Mesenchymal stem cell (in vitro differentiated cells and primary cell): ENCODE results near the gene IMPDH2.
A peak's percentile ranks its signal among the peaks of the same experiment; 100 is the strongest.

Experiments
- DNase-seq: peaks from one replicate; pipeline ENCODE4 v3.0.0-alpha.2; 2013
- H2AFZ ChIP-seq: one replicate; pipeline ENCODE4 v1.6.1; 2013; ENCODE audit warnings: low read depth, mild to moderate bottlenecking, control low read depth, inconsistent platforms, low read length, moderate library complexity
- H2AK5ac ChIP-seq: 2 replicates; pipeline ENCODE4 v1.6.1; 2013; ENCODE audit warnings: low read length, moderate library complexity, mild to moderate bottlenecking, inconsistent platforms; ENCODE audit not compliant: severe bottlenecking
- H2BK120ac ChIP-seq: one replicate; pipeline ENCODE4 v1.6.1; 2013; ENCODE audit warnings: low read depth, mild to moderate bottlenecking, inconsistent platforms, low read length, moderate library complexity
- H2BK12ac ChIP-seq, 2 experiments: one replicate each; pipeline ENCODE4 v1.6.1; 2013; ENCODE audit warnings: inconsistent platforms in 2 of 2, low read length in 2 of 2, mild to moderate bottlenecking in 2 of 2, moderate library complexity in 2 of 2, control low read depth in 1 of 2
- H2BK15ac ChIP-seq: one replicate; pipeline ENCODE4 v1.6.1; 2013; ENCODE audit warnings: mild to moderate bottlenecking, low read depth, inconsistent platforms; ENCODE audit not compliant: poor library complexity, severe bottlenecking
- H2BK5ac ChIP-seq: 2 replicates; pipeline ENCODE4 v1.6.1; 2013; ENCODE audit warnings: low read depth, mild to moderate bottlenecking, low read length, control low read depth, inconsistent platforms; ENCODE audit not compliant: poor library complexity, severe bottlenecking
- H3K14ac ChIP-seq, 2 experiments: one replicate each; pipeline ENCODE4 v1.6.1; 2013; ENCODE audit warnings: inconsistent platforms in 2 of 2, low read length in 2 of 2, control low read depth in 1 of 2, mild to moderate bottlenecking in 1 of 2, moderate library complexity in 1 of 2
- H3K18ac ChIP-seq, 2 experiments: one replicate each; pipeline ENCODE4 v1.6.1; 2013; ENCODE audit warnings: inconsistent platforms in 2 of 2, low read length in 2 of 2, control low read depth in 1 of 2, low read depth in 1 of 2, mild to moderate bottlenecking in 1 of 2
- H3K23ac ChIP-seq, 2 experiments: one replicate each; pipeline ENCODE4 v1.6.1; 2013; ENCODE audit warnings: inconsistent platforms in 2 of 2, low read length in 2 of 2, mild to moderate bottlenecking in 2 of 2, moderate library complexity in 2 of 2, control low read depth in 1 of 2
- H3K27ac ChIP-seq: 2 replicates; pipeline ENCODE4 v1.5.1; 2013; ENCODE audit warnings: mild to moderate bottlenecking, moderate library complexity, low read length, control low read depth, inconsistent platforms; ENCODE audit not compliant: poor library complexity, severe bottlenecking
- H3K27me3 ChIP-seq, 2 experiments: 2 replicates each; pipeline versions ENCODE4 v1.6.1 to v1.7.0; 2013; ENCODE audit warnings: low read length in 2 of 2, mild to moderate bottlenecking in 2 of 2, moderate library complexity in 2 of 2, control low read depth in 1 of 2, inconsistent platforms in 1 of 2; ENCODE audit not compliant: control insufficient read depth in 1 of 2, insufficient read depth in 1 of 2
- H3K36me3 ChIP-seq, 2 experiments: 2 replicates each; pipeline versions ENCODE4 v1.6.1 to v1.7.0; 2013; ENCODE audit warnings: low read length in 2 of 2, control low read depth in 1 of 2, inconsistent platforms in 1 of 2, low read depth in 1 of 2, mild to moderate bottlenecking in 1 of 2; ENCODE audit not compliant: insufficient read depth in 2 of 2, control insufficient read depth in 1 of 2
- H3K4ac ChIP-seq, 2 experiments: one replicate each; pipeline ENCODE4 v1.6.1; 2013; ENCODE audit warnings: inconsistent platforms in 2 of 2, low read length in 2 of 2, mild to moderate bottlenecking in 2 of 2, moderate library complexity in 2 of 2, control low read depth in 1 of 2, low read depth in 1 of 2
- H3K4me1 ChIP-seq: 2 replicates; pipeline ENCODE4 v1.6.1; 2013; ENCODE audit warnings: low read depth, low read length, control low read depth; ENCODE audit not compliant: control insufficient read depth, insufficient read depth
- H3K4me2 ChIP-seq: 2 replicates; pipeline ENCODE4 v1.6.1; 2013; ENCODE audit warnings: low read length, mild to moderate bottlenecking, inconsistent platforms; ENCODE audit not compliant: poor library complexity, severe bottlenecking
- H3K4me3 ChIP-seq, 2 experiments: 2 replicates each; pipeline versions ENCODE4 v1.5.1 to v1.7.0; 2013; ENCODE audit warnings: low read length in 2 of 2, mild to moderate bottlenecking in 2 of 2, control low read depth in 1 of 2, low read depth in 1 of 2; ENCODE audit not compliant: insufficient read depth in 1 of 2
- H3K79me1 ChIP-seq: replicated peaks from 2 replicates; pipeline ENCODE4 v1.6.1; 2013; ENCODE audit warnings: mild to moderate bottlenecking, control low read depth, low read length, inconsistent platforms; ENCODE audit not compliant: poor library complexity, severe bottlenecking
- H3K9ac ChIP-seq: 2 replicates; pipeline ENCODE4 v1.7.0; 2013; ENCODE audit warnings: mild to moderate bottlenecking, low read length, moderate library complexity
- H3K9me3 ChIP-seq: 2 replicates; pipeline ENCODE4 v1.7.0; 2013; ENCODE audit warnings: mild to moderate bottlenecking, low read length; ENCODE audit not compliant: control insufficient read depth
- H4K8ac ChIP-seq: one replicate; pipeline ENCODE4 v1.6.1; 2013; ENCODE audit warnings: inconsistent platforms, mild to moderate bottlenecking, low read length, moderate library complexity
- H4K91ac ChIP-seq: one replicate; pipeline ENCODE4 v1.6.1; 2013; ENCODE audit warnings: mild to moderate bottlenecking, low read length, inconsistent platforms
- WGBS: methylation state at CpG from one replicate; pipeline ENCODE4 v1.1.7; 2013; ENCODE audit warnings: mixed read lengths; 5-methylcytosine and 5-hydroxymethylcytosine counted together

Gene IMPDH2

GRCh38 chr3:48993834-48994233, 35.4 kb downstream of the IMPDH2 start:
- Histone ChIP-seq H3K4ac (no peak overlapping the region), H2AFZ (no peak overlapping the region), H2BK120ac (no peak overlapping the region), H4K91ac (no peak overlapping the region), H3K9me3 (no peaks in the 10 kb centered on the region), H3K27ac (no peak overlapping the region), H3K36me3 (peaks cover 16 to 25% of the 10 kb centered on the region in 2 experiments), H2AK5ac (no peak overlapping the region), H4K8ac (no peak overlapping the region), H3K4me3 (no peak overlapping the region), H3K79me1 (peaks cover 40% of the 10 kb centered on the region), H3K9ac (no peak overlapping the region), H3K27me3 (no peaks in the 10 kb centered on the region), H2BK12ac (no peak overlapping the region), H3K23ac (no peak overlapping the region), H2BK5ac (no peak overlapping the region), H3K14ac (no peak overlapping the region), H3K4me1 (peaks cover 26% of the 10 kb centered on the region), H3K4me2 (no peak overlapping the region), H2BK15ac (no peak overlapping the region), H3K18ac (no peak overlapping the region)
- DNase-seq, result no peak

- Histone ChIP-seq H2AFZ (no peak overlapping the region), H4K8ac (no peak overlapping the region), H3K4ac (peak overlapping the region in 1 of 2 experiments; percentile 75), H3K27ac (no peak overlapping the region), H3K4me2 (no peak overlapping the region), H3K4me1 (peaks cover 23% of the 10 kb centered on the region), H3K79me1 (peaks cover 31% of the 10 kb centered on the region), H3K9ac (peak overlapping the region; percentile 98), H4K91ac (peak overlapping the region; percentile 54), H2BK5ac (no peak overlapping the region), H2AK5ac (peak overlapping the region; percentile 11), H3K4me3 (peak overlapping the region in 1 of 2 experiments; percentile 92), H3K9me3 (no peaks in the 10 kb centered on the region), H3K27me3 (no peaks in the 10 kb centered on the region), H3K18ac (no peak overlapping the region), H2BK120ac (no peak overlapping the region), H3K36me3 (peaks cover 16 to 18% of the 10 kb centered on the region in 2 experiments), H3K23ac (no peak overlapping the region), H3K14ac (peak overlapping the region in 1 of 2 experiments; percentile 6), H2BK15ac (no peak overlapping the region), H2BK12ac (no peak overlapping the region)
- DNase-seq, result peak; percentile 6
- WGBS, result 98% methylated on average over 4 of the region's 5 CpGs
Observed at GRCh38 chr3:48991851-48992545, 37.2 kb downstream of the IMPDH2 start.

DNA sequence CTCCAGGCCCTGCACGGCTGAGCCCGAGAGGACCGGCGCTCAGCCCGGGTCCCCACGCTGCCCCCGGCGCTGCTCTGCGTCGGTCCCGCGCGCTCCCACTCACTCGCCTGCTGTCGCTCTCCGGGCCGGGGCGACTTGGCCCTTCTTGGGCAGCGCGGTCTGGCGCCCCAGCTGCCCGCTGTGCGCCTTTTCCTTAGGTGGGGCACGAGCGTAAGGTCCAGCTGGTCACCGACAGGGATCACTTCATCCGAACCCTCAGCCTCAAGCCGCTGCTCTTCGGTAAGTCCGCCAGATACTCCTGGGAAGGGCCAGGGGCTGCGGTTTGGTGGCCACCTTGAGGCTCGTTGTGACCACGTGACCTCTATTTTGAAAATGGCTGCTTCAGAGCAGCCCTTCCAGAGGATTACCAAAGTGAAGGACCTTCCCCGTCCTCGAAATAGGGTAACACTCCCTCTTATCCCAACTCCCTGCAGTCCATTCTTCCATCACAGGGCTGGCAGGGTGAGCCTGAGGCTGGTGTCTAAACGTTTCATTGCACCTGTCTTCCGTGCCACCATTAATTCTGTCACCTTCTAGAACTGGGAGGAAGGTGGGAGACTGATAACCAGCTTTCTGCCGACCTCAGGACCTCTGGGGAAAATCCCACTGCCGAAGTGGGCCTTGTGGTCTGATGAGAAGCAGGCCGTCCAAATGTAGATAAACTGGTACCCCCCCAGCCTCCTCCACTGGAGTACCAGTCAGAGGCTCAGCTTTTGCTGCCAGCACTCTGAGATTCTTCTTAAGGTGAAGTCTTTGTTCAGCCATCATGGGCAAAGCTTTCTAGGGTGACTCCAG, 38.3 kb downstream of the IMPDH2 start:
- Histone ChIP-seq H3K18ac (peak overlapping the region; percentile 64 to 95), H4K8ac (peak overlapping the region; percentile 93), H3K9me3 (no peaks in the 10 kb centered on the region), H3K79me1 (peaks cover 28% of the 10 kb centered on the region), H3K23ac (peak overlapping the region; percentile 52 to 57), H2BK12ac (no peak overlapping the region), H2AK5ac (no peak overlapping the region), H3K27me3 (no peaks in the 10 kb centered on the region), H4K91ac (peak overlapping the region; percentile 90), H2BK15ac (peak overlapping the region; percentile 60), H3K36me3 (peaks cover 20 to 22% of the 10 kb centered on the region in 2 experiments), H3K4ac (peak overlapping the region; percentile 46 to 87), H3K4me1 (peaks cover 23% of the 10 kb centered on the region), H3K4me2 (peak overlapping the region; percentile 97), H3K27ac (no peak overlapping the region), H2BK120ac (peak overlapping the region; percentile 51), H3K4me3 (peak overlapping the region; percentile 87 to 92), H3K9ac (peak overlapping the region; percentile 98), H3K14ac (peak overlapping the region in 1 of 2 experiments; percentile 82), H2AFZ (peak overlapping the region; percentile 96), H2BK5ac (no peak overlapping the region)
- peak; percentile 47 for DNase-seq
- 15% methylated on average over 40 of the region's 40 CpGs for WGBS
